HCT116 (cell line): ENCODE measurements around the gene CCM2. TPM values are rescaled to one million over a fixed set of nuclear protein-coding genes. Genes with fewer than 3 reads are reported as not detected.

ENCODE experiments used
- ATAC-seq: fragments of 200-7000 bp; cut with Tn5 transposase; 2 replicates; pipeline ENCODE4 v1.9.1; 2020; ENCODE audit warnings: mild to moderate bottlenecking, moderate library complexity
- BruUV-seq: library from RNA; stranded (reverse); fragments of 400-500 nt; replicated peaks from 2 replicates; lab custom pipeline; 2021; lab: Mats Ljungman, UMichigan
- CTCF ChIA-PET: fragments of 300-600 bp; sonication (Branson Sonifier 250); formaldehyde crosslinking; loops from one replicate; lab custom pipeline; 2021; ENCODE audit warnings: antibody characterized with exemption; lab: Charles Lee
- POLR2A ChIA-PET: fragments of 300-600, 350-600 bp; sonication (Branson Sonifier 250); formaldehyde crosslinking; loops from one replicate; lab custom pipeline; 2021; ENCODE audit warnings: antibody characterized with exemption; lab: Charles Lee
- RAD21 ChIA-PET, 2 experiments: fragments of 300-600 bp; sonication (Branson Sonifier 250); formaldehyde crosslinking; loops; one replicate each; lab custom pipeline; 2023; ENCODE audit warnings: low total read pairs in 2 of 2; ENCODE audit not compliant: uncharacterized antibody in 2 of 2, unreplicated experiment in 2 of 2, low non-redundant PET in 1 of 2; lab: Charles Lee
- DNase-seq: peaks from one replicate; pipeline ENCODE4 v3.0.0-alpha.2; 2010; ENCODE audit warnings: low read depth, low spot score
- H2AFZ ChIP-seq: fragments of 200-600 bp; shearing (Covaris generic), sonication (generic); 2 replicates; pipeline ENCODE4 v1.6.1; 2017; ENCODE audit warnings: low read depth, mixed run types, mixed read lengths, antibody characterized with exemption, low read length; ENCODE audit not compliant: poor library complexity, severe bottlenecking
- H3K27ac ChIP-seq: 2 replicates; pipeline ENCODE4 v1.5.1; 2012; ENCODE audit warnings: low read depth, low read length
- H3K27me3 ChIP-seq: fragments of 200-600 bp; sonication (generic); 2 replicates; pipeline ENCODE4 v1.6.1; 2016; ENCODE audit warnings: mixed run types, low read length, mixed read lengths; ENCODE audit not compliant: insufficient read depth
- H3K36me3 ChIP-seq, 2 experiments: fragments of 200-500 bp in 1 of 2; fragments of 200-600 bp in 1 of 2; sonication (Bioruptor generic) in 1 of 2; sonication (generic) in 1 of 2; 2 replicates each; pipeline versions ENCODE4 v1.5.1 to v1.6.1; 2014 to 2016; ENCODE audit warnings: low read length in 2 of 2, inconsistent platforms in 1 of 2, mixed read lengths in 1 of 2, mixed run types in 1 of 2; ENCODE audit not compliant: insufficient read depth in 2 of 2, control insufficient read depth in 1 of 2
- H3K4me1 ChIP-seq, 2 experiments: fragments of 200-600 bp in 1 of 2; sonication (generic) in 1 of 2; 2 replicates each; pipeline versions ENCODE4 v1.5.1 to v1.6.1; 2012 to 2017; ENCODE audit warnings: low read length in 2 of 2, inconsistent platforms in 1 of 2, mild to moderate bottlenecking in 1 of 2, mixed read lengths in 1 of 2, mixed run types in 1 of 2, moderate library complexity in 1 of 2; ENCODE audit not compliant: insufficient read depth in 2 of 2, control insufficient read depth in 1 of 2
- H3K4me2 ChIP-seq: fragments of 200-600 bp; sonication (generic); 2 replicates; pipeline ENCODE4 v1.6.1; 2017; ENCODE audit warnings: mixed run types, low read length, mixed read lengths
- H3K4me3 ChIP-seq, 2 experiments: fragments of 200-600 bp in 1 of 2; sonication (generic) in 1 of 2; replicated peaks in 1 of 2; 2 replicates each; pipeline ENCODE4 v1.5.1; 2011 to 2016; ENCODE audit warnings: low read length in 2 of 2, control low read depth in 1 of 2, low read depth in 1 of 2, mild to moderate bottlenecking in 1 of 2, mixed read lengths in 1 of 2, mixed run types in 1 of 2
- H3K79me2 ChIP-seq: fragments of 200-600 bp; sonication (generic); 2 replicates; pipeline ENCODE4 v1.6.1; 2017; ENCODE audit warnings: mild to moderate bottlenecking, mixed run types, low read length, moderate library complexity, mixed read lengths; ENCODE audit not compliant: insufficient read depth
- H3K9ac ChIP-seq: fragments of 200-600 bp; sonication (generic); 2 replicates; pipeline ENCODE4 v1.6.1; 2016; ENCODE audit warnings: low read length, mixed read lengths
- H3K9me2 ChIP-seq: fragments of 200-600 bp; sonication (generic), shearing (Covaris generic); 2 replicates; pipeline ENCODE4 v1.6.1; 2017; ENCODE audit warnings: mixed run types, mild to moderate bottlenecking, moderate library complexity; ENCODE audit not compliant: insufficient read depth
- H3K9me3 ChIP-seq, 2 experiments: fragments of 200-500 bp in 1 of 2; fragments of 200-600 bp in 1 of 2; sonication (Bioruptor generic) in 1 of 2; sonication (generic) in 1 of 2; 2 replicates each; pipeline ENCODE4 v1.6.1; 2014 to 2017; ENCODE audit warnings: low read length in 2 of 2, mixed read lengths in 2 of 2, inconsistent platforms in 1 of 2, low read depth in 1 of 2, mild to moderate bottlenecking in 1 of 2, mixed run types in 1 of 2, moderate library complexity in 1 of 2; ENCODE audit not compliant: control insufficient read depth in 1 of 2, insufficient read depth in 1 of 2
- H4K20me1 ChIP-seq: fragments of 200-600 bp; sonication (generic), shearing (Covaris generic); 2 replicates; pipeline ENCODE4 v1.6.1; 2017; ENCODE audit warnings: mixed run types, mild to moderate bottlenecking, moderate library complexity; ENCODE audit not compliant: insufficient read depth
- EGR1 ChIP-seq: IDR thresholded peaks from 2 replicates; pipeline ENCODE4 v1.6.1; 2012; ENCODE audit warnings: low read depth
- ELF1 ChIP-seq: IDR thresholded peaks from 2 replicates; pipeline ENCODE4 v1.6.1; 2012; ENCODE audit warnings: low read depth, borderline replicate concordance
- EZH2 ChIP-seq: fragments of 200-600 bp; sonication (generic); IDR thresholded peaks from 2 replicates; pipeline ENCODE4 v1.6.1; 2017; ENCODE audit warnings: antibody characterized with exemption, mixed run types
- POLR2A ChIP-seq: IDR thresholded peaks from 2 replicates; pipeline ENCODE4 v1.7.0; 2011; ENCODE audit warnings: borderline replicate concordance; ENCODE audit not compliant: insufficient read depth, insufficient read length; ENCODE audit errors: extremely low read depth
- SIN3A ChIP-seq: IDR thresholded peaks from 2 replicates; pipeline ENCODE4 v1.6.1; 2012; ENCODE audit warnings: low read depth
- ZNF274 ChIP-seq: fragments of 200-500 bp; sonication (Bioruptor generic); IDR thresholded peaks from 2 replicates; pipeline ENCODE4 v1.6.1; 2014; ENCODE audit warnings: mild to moderate bottlenecking, low read depth, low read length, inconsistent platforms
- intact Hi-C: fragments of 100-400 bp; cut with micrococcal nuclease; formaldehyde crosslinking; loops from 2 replicates; pipeline ENCODE4 v1.10.0; 2022
- total RNA-seq: library from RNA; stranded (reverse); gene quantifications from one replicate; pipeline ENCODE4 v1.2.1, GENCODE V29; 2021; ENCODE audit not compliant: unreplicated experiment
- TF ChIP-seq, protein P1 (sequence below), 3 experiments: fragments of 200-600 bp in 1 of 3; sonication (generic) in 1 of 3; IDR thresholded peaks in 2 of 3; conservative IDR thresholded peaks in 1 of 3; 2 replicates each; pipeline ENCODE4 v1.5.1; 2012 to 2017; ENCODE audit warnings: low read depth in 2 of 3, low read length in 2 of 3, antibody characterized with exemption in 1 of 3, borderline replicate concordance in 1 of 3, control low read depth in 1 of 3, mild to moderate bottlenecking in 1 of 3, mixed read lengths in 1 of 3, mixed run types in 1 of 3, moderate library complexity in 1 of 3; ENCODE audit not compliant: insufficient read depth in 1 of 3

Gene CCM2
- total RNA-seq, 1 experiment from 2014 or later: 34.4 TPM

DNA sequence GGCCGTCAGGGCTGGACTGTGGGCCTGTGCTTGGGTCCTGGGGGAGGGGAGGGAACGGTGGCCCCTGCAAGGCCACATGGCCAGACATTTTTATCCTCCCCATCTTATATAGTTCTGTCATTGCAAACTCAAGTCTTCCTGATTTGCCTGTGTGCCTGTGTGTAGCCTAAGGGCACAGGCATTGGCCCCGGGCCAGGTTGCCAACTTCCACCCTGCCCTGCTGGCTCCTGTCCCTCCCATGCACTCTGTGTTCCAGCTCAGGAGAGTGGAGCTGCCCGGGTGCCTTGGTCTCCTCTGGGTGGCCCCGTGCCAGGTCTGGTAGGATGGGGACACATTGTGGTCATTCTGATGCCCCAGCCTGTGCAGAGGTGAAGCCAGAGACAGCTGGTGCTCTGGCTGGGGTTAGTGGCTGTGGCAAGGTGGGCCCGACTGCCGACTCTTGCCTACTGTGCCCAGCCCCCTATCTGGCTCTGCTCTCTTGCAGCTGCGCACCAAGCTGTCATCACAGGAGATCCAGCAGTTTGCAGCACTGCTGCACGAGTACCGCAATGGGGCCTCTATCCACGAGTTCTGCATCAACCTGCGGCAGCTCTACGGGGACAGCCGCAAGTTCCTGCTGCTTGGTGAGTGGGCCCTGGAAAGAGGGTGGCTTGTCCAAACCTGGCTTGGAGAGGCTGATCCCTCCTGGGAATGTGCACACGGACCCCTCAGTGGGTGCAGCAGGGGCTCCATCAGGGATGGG, 74.0 kb downstream of the CCM2 start:
- POLR2A ChIA-PET: no interaction called here
- Histone ChIP-seq H3K9ac (no peak overlapping the region), H3K4me3 (no peak overlapping the region)
- BruUV-seq: no TSS peak
- no peak for TF ChIP-seq EZH2
- no peak for TF ChIP-seq SIN3A
- no peak for TF ChIP-seq POLR2A
- TF ChIP-seq ELF1: no peak
- TF ChIP-seq, all 23 proteins: peak for 0
- no peaks in the 10 kb centered on the region for H4K20me1 ChIP-seq
- no peak overlapping the region for H2AFZ ChIP-seq
- ATAC-seq (no peak), DNase-seq (no peak)
- ChIA-PET CTCF (no interaction called here), RAD21 (no interaction called here)
- no peaks in the 10 kb centered on the region for H3K9me2 ChIP-seq
- H3K27me3 ChIP-seq: no peaks in the 10 kb centered on the region
- no peaks in the 10 kb centered on the region for H3K79me2 ChIP-seq
- no peak overlapping the region for H3K27ac ChIP-seq
- peaks cover 1 to 4% of the 10 kb centered on the region in 2 experiments; a peak in 3 of 4 replicates for H3K4me1 ChIP-seq
- no peak overlapping the region for H3K4me2 ChIP-seq
- H3K9me3 ChIP-seq: no peaks in the 10 kb centered on the region
- intact Hi-C loops: no loop called here
- H3K36me3 ChIP-seq: no peaks in the 10 kb centered on the region

DNA sequence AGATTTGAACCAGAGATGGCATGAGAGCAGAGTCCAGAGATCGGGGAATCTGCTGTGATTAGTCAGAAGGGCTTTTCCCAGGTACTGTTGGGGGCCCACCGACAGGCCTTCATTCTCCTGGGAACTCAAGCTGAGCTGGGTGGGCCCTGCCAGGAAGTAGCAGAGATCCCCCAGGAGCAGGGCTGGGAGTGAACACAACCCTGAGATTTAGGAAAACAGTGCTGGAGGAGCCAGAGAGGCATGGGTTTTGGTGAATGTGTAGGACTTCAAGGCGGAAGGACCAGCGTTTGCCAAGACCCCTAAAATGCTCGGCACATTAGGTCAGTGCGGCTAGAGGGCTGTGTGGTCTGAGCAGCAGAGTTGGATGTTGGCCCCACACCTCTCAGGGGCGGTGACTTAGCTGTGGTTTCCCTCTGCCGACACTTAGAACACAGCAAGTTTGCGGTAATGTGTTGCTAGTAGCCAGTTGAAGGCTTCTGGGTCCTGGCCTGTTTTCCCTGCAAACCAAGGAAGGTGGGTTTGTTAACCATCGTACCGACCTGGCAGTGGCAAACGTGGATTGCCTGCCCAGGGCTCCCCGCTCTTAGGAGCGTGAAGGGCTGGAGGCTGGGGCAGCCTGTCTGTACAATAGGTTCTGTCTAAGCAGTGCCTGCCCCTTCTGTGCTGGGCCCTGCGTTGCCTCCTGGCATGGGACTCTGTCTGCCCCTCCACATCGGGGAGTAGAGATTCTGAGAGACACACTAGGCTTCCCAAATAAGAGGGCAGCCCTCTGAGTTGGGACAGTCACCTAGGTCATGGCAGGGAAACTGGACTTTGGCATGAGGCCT, 74.7 kb downstream of the CCM2 start:
- no peaks in the 10 kb centered on the region for H3K4me1 ChIP-seq
- ChIA-PET CTCF (no interaction called here), POLR2A (no interaction called here), RAD21 (no interaction called here)
- H3K9ac ChIP-seq: no peak overlapping the region
- H3K27me3 ChIP-seq: no peaks in the 10 kb centered on the region
- no peak overlapping the region for H3K4me2 ChIP-seq
- no peaks in the 10 kb centered on the region for H3K79me2 ChIP-seq
- no peaks in the 10 kb centered on the region for H4K20me1 ChIP-seq
- no peaks in the 10 kb centered on the region for H3K9me3 ChIP-seq
- no peaks in the 10 kb centered on the region for H3K36me3 ChIP-seq
- DNase-seq (no peak), ATAC-seq (no peak)
- H2AFZ ChIP-seq: no peak overlapping the region
- BruUV-seq: no TSS peak
- no peak overlapping the region for H3K27ac ChIP-seq
- no peaks in the 10 kb centered on the region for H3K9me2 ChIP-seq
- TF ChIP-seq EGR1 (no peak), ZNF274 (no peak)
- TF ChIP-seq, protein P1, sequence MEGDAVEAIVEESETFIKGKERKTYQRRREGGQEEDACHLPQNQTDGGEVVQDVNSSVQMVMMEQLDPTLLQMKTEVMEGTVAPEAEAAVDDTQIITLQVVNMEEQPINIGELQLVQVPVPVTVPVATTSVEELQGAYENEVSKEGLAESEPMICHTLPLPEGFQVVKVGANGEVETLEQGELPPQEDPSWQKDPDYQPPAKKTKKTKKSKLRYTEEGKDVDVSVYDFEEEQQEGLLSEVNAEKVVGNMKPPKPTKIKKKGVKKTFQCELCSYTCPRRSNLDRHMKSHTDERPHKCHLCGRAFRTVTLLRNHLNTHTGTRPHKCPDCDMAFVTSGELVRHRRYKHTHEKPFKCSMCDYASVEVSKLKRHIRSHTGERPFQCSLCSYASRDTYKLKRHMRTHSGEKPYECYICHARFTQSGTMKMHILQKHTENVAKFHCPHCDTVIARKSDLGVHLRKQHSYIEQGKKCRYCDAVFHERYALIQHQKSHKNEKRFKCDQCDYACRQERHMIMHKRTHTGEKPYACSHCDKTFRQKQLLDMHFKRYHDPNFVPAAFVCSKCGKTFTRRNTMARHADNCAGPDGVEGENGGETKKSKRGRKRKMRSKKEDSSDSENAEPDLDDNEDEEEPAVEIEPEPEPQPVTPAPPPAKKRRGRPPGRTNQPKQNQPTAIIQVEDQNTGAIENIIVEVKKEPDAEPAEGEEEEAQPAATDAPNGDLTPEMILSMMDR (IDR thresholded peaks at IDR 0.05 in 2 of 3, conservative IDR thresholded peaks at IDR 0.05 in 1 of 3; ENCODE audit: borderline replicate concordance in 1 of 3, insufficient read depth in 1 of 3, low read depth in 2 of 3, low read length in 2 of 3): no peak
- no peak overlapping the region for H3K4me3 ChIP-seq
- intact Hi-C loops: no loop called here
